ENCODE results near the gene CHN2.

DNA sequence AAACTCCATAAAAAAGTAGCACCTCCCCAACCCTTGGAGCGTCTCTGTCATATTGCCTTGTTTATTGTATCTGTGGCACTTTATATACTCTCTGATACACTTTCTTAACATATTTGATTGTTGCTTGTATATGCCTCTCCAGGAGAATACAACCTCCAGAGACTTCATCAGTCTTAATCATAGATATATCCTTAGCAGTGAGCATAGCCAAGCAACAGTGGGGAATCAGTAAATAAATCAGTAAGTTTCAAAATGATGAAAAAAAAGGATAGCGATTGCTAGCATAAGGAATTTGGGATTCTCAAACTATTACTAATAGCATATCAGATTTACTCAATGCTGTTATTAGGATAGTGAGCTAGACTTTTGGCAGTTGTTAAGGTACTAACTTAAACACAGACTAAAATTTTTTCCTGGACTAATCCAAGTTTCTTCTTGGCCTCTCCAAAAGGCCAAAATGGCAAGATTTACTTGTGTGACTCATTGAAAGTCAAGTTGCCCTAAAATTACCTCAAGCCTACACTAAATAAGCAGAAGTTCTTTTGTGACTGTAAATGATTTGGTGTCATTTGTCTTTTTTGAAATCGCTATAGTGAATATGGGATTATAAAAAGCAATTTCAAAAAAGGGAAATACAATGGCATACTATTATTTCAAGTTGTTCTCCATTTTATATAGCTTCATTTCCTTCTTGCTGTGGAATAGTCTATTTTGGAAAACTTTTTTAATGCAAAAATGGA is 177.9 kb downstream of the CHN2 start:
- TF ChIP-seq CTCF (IDR thresholded peaks at IDR 0.05) (no peak), POLR2A (IDR thresholded peaks at IDR 0.05) (no peak)

Measured in upper lobe of left lung (tissue), 4 donors.